CD4-positive, alpha-beta memory T cell (primary cell): ENCODE results near the gene PLEKHG4. TPM values are rescaled to one million over a fixed set of nuclear protein-coding genes. Genes with fewer than 3 reads are reported as not detected.
A peak's percentile ranks its signal among the peaks of the same experiment; 100 is the strongest.

ENCODE experiments used
- CTCF ChIA-PET: fragments of 350-600 bp; sonication (Branson Sonifier 250); formaldehyde crosslinking; loops from one replicate; lab custom pipeline; 2021; ENCODE audit warnings: inconsistent platforms; ENCODE audit not compliant: partially characterized antibody; lab: Charles Lee
- POLR2A ChIA-PET: fragments of 350-600 bp; sonication (Branson Sonifier 250); formaldehyde crosslinking; loops from one replicate; lab custom pipeline; 2021; ENCODE audit not compliant: partially characterized antibody; lab: Charles Lee
- DNase-seq, 5 donors: peaks; one replicate each; pipeline versions ENCODE4 v3.0.0 to v3.0.0-alpha.2; 2020 to 2022; ENCODE audit warnings: mixed read lengths in 1 of 5
- H3K27ac ChIP-seq: one replicate; pipeline ENCODE4 v1.7.0; 2013; ENCODE audit warnings: low read depth, low read length
- H3K27me3 ChIP-seq: 2 replicates; pipeline ENCODE4 v1.7.0; 2013; ENCODE audit warnings: mild to moderate bottlenecking, low read length, moderate library complexity; ENCODE audit not compliant: insufficient read depth
- H3K36me3 ChIP-seq: 2 replicates; pipeline ENCODE4 v1.7.0; 2013; ENCODE audit warnings: mild to moderate bottlenecking, low read length, moderate library complexity; ENCODE audit not compliant: insufficient read depth
- H3K4me1 ChIP-seq: 2 replicates; pipeline ENCODE4 v1.7.0; 2013; ENCODE audit warnings: mild to moderate bottlenecking, low read length, moderate library complexity; ENCODE audit not compliant: insufficient read depth
- H3K4me3 ChIP-seq, 2 donors: one replicate each; pipeline ENCODE4 v1.7.0; 2013; ENCODE audit warnings: low read length in 2 of 2, mild to moderate bottlenecking in 1 of 2
- H3K9me3 ChIP-seq, 2 donors: one replicate each; pipeline ENCODE4 v1.7.0; 2013; ENCODE audit warnings: low read length in 2 of 2, control low read depth in 1 of 2; ENCODE audit not compliant: control insufficient read depth in 1 of 2
- H3K27ac Mint-ChIP-seq, 7 donors: one replicate each; pipeline ENCODE4 v1.8.0; 2020 to 2021; ENCODE audit warnings: mixed read lengths in 7 of 7, mild to moderate bottlenecking in 6 of 7, inconsistent platforms in 3 of 7, moderate library complexity in 3 of 7
- H3K27me3 Mint-ChIP-seq, 2 donors: one replicate each; pipeline ENCODE4 v1.8.0; 2020 to 2021; ENCODE audit warnings: mixed read lengths in 2 of 2
- H3K36me3 Mint-ChIP-seq, 2 donors: one replicate each; pipeline ENCODE4 v1.8.0; 2020 to 2021; ENCODE audit warnings: mixed read lengths in 2 of 2, inconsistent platforms in 1 of 2, mild to moderate bottlenecking in 1 of 2
- H3K4me1 Mint-ChIP-seq, 4 donors: one replicate each; pipeline ENCODE4 v1.8.0; 2020 to 2021; ENCODE audit warnings: mixed read lengths in 4 of 4, mild to moderate bottlenecking in 1 of 4
- H3K4me3 Mint-ChIP-seq, 8 donors: one replicate each; pipeline ENCODE4 v1.8.0; 2020 to 2021; ENCODE audit warnings: mixed read lengths in 8 of 8, mild to moderate bottlenecking in 7 of 8, moderate library complexity in 6 of 8, inconsistent platforms in 3 of 8
- H3K9me3 Mint-ChIP-seq, 8 donors: one replicate each; pipeline ENCODE4 v1.8.0; 2020 to 2021; ENCODE audit warnings: mixed read lengths in 8 of 8, mild to moderate bottlenecking in 5 of 8, inconsistent platforms in 3 of 8, moderate library complexity in 1 of 8
- intact Hi-C: fragments of 100-400 bp; cut with micrococcal nuclease; formaldehyde crosslinking; loops from one replicate; pipeline ENCODE4 v1.15.1; 2023
- polyA plus RNA-seq, 2 donors: library from polyadenylated mRNA; unstranded; fragments of 300-500 nt; fragmentation: Illumina TruSeq; gene quantifications; one replicate each; pipeline ENCODE4 v1.2.3, GENCODE V29; 2021
- total RNA-seq, 2 experiments: library from RNA; stranded (reverse); gene quantifications; one replicate each; pipeline ENCODE4 v1.2.3, GENCODE V29; 2021

Gene PLEKHG4
- total RNA-seq, result 10 to 100 TPM; 17.3 to 24.0 TPM
- 1 to 10 TPM; 4.3 to 4.9 TPM for polyA plus RNA-seq

- DNase-seq, result peak; percentile 74 to 80 (median 78)
- H3K4me3 Mint-ChIP-seq, result peak within 1 kb of the TSS; percentile 81 to 89 (median 84)
- no peaks in the 10 kb centered on the region for H3K27me3 Mint-ChIP-seq
- H3K27me3 ChIP-seq, result no peaks in the 10 kb centered on the region
- H3K9me3 Mint-ChIP-seq, result no peaks in the 10 kb centered on the region
- H3K36me3 Mint-ChIP-seq, result peaks cover 4 to 15% of the 10 kb centered on the region in 2 donors
- H3K36me3 ChIP-seq, result no peaks in the 10 kb centered on the region
- H3K27ac ChIP-seq, result peak within 1 kb of the TSS; percentile 40
- H3K4me1 ChIP-seq, result peaks cover 20% of the 10 kb centered on the region
- peak within 1 kb of the TSS; percentile 52 to 68 for H3K4me3 ChIP-seq
- ChIA-PET POLR2A (interaction anchor here (1.0 to 2.0 kb wide), 5 partner anchors 19 to 97 kb away, joined by 3 to 5 read pairs (median 4); partner anchors contain the start of genes SLC9A5 and TMEM208), CTCF (interaction anchor here (0.8 to 1.4 kb wide), 3 partner anchors 10 to 78 kb away, joined by 3 read pairs; no protein-coding TSS in a partner anchor)
- peak within 1 kb of the TSS; percentile 57 to 92 (median 78) for H3K27ac Mint-ChIP-seq
- H3K9me3 ChIP-seq, result no peaks in the 10 kb centered on the region
- H3K4me1 Mint-ChIP-seq, result peaks cover 3 to 26% (median 15%) of the 10 kb centered on the region in 4 donors
- intact Hi-C loops, result loop anchor here (1.0 to 5.0 kb wide), 4 partner anchors 32 to 186 kb away; partner anchors contain the start of genes FHOD1 and TMEM208
Measured at GRCh38 chr16:67279296-67280089, at the start of gene PLEKHG4. Gene PLEKHG4, plus strand, starts transcription at chr16:67279532. Its CDS starts 513 bp downstream, at chr16:67280045.

DNA sequence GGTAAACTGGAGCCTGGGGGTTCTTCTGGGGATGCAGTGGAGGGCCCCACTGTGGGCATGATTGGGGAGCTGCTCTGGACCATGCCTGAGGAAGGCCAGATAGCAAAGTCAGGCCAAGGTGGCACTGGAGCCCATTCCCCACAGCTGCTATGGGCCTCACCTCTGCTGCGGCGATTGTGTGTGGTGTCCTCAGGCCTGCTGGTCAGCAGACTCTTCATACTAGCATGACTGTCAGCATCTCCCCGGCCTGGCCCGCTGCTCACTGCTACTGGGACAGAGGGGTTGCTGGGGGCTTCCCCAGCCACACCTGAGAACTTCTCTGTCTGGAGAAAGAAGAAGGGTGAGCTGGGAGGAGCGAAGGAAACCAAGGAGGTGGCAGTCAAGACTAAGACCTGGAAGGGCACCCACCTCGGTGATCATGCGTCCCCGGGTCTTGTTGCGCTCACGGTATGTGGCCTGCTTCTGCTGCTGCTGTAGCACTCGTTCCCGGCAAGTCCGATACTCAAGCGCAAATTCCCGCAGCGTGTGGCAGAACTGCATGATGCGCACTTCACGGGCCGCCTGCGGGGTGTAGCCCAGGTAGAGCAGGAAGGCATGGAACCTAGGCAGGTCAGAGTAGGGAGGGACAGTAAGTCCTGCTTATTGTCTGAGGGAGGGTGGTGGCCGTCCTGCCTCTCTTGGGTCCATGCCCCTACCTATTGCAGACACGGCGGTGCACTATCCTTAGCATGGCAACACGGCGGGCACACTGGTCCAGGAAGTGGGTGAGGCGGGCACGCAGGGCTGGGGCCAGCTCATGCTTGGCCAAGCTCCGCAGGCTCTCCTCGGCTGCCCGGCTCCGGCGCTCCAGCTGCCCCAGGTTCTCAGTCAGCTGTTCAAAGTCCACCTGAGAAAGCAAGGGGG lies 49.2 kb upstream of the PLEKHG4 start:
- no peaks in the 10 kb centered on the region for H3K27me3 ChIP-seq
- peaks cover 41% of the 10 kb centered on the region for H3K36me3 ChIP-seq
- POLR2A ChIA-PET, result interaction anchor here (17.2 kb wide), 1 partner anchor 15 kb away, joined by 259 read pairs; the partner anchor contains the start of genes FHOD1 and SLC9A5
- no peaks in the 10 kb centered on the region for H3K27me3 Mint-ChIP-seq
- no peak overlapping the region for H3K4me3 ChIP-seq
- peak overlapping the region in 2 of 7 donors; percentile 60 to 65 for H3K27ac Mint-ChIP-seq
- peaks cover 22 to 33% (median 30%) of the 10 kb centered on the region in 4 donors for H3K4me1 Mint-ChIP-seq
- intact Hi-C loops, result no loop called here
- no peaks in the 10 kb centered on the region for H3K9me3 Mint-ChIP-seq
- no peaks in the 10 kb centered on the region for H3K9me3 ChIP-seq
- no peak overlapping the region for H3K27ac ChIP-seq
- no peak for DNase-seq
- peak overlapping the region in 2 of 8 donors; percentile 25 to 31 for H3K4me3 Mint-ChIP-seq
- CTCF ChIA-PET, result no interaction called here
- H3K4me1 ChIP-seq, result peaks cover 30% of the 10 kb centered on the region
- peaks cover 14 to 48% of the 10 kb centered on the region in 2 donors for H3K36me3 Mint-ChIP-seq

DNA sequence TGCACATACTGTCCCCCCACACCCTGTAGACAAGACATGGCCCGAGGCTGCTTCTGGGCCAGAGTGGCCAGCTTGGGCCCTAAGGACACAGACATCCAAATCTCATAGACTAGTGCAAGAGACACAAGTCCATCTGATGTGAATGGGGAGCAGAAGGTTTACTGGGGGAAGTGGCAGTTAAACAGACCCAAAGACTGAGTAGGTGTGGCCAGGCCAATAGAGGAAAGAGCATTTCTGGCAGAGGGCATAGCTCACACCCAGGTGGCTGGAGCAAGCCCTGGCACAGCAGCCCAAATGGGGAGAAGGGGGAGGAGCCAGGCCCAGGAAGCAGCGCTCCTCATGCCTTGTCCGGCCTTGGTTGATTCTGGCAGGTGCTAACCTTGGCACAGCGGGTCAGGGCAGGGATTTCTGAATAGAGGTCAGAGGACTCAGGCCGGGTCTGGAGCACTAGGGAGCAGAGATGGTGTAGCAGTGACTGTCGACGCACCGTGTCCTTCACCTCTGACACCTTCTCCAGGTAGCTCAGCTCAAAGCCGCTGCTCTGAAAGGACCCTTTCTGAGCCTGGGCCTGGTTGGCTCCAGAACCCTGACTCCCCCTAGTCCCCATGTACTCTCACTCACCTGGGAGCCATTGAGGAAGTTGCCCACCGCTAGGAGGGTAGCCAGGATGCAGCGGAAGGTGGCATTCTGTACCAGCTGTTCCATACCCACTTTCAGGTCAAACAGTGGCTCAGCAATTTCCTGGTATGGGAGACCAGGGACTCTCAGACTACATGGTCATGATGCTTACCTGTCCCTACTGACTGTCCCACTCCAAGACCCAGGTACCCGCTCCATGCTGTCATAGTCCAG lies 48.3 kb upstream of the PLEKHG4 start:
- Mint-ChIP-seq H3K4me1 (peaks cover 15 to 31% (median 23%) of the 10 kb centered on the region in 4 donors), H3K27ac (peak overlapping the region in 2 of 7 donors; percentile 56 to 61), H3K36me3 (peaks cover 16 to 50% of the 10 kb centered on the region in 2 donors), H3K9me3 (no peaks in the 10 kb centered on the region), H3K27me3 (no peaks in the 10 kb centered on the region), H3K4me3 (peak overlapping the region in 2 of 8 donors; percentile 12 to 33)
- ChIA-PET POLR2A (interaction anchor here (0.9 to 17.2 kb wide), 4 partner anchors 15 to 72 kb away, joined by 3 to 259 read pairs (median 4); partner anchors contain the start of genes FHOD1 and SLC9A5), CTCF (interaction anchor here (1.1 kb wide), 1 partner anchor 46 kb away, joined by 3 read pairs; no protein-coding TSS in a partner anchor)
- peaks cover 41% of the 10 kb centered on the region for H3K36me3 ChIP-seq
- H3K27me3 ChIP-seq, result no peaks in the 10 kb centered on the region
- H3K27ac ChIP-seq, result no peak overlapping the region
- intact Hi-C loops, result no loop called here
- no peak for DNase-seq
- H3K9me3 ChIP-seq, result no peaks in the 10 kb centered on the region
- H3K4me1 ChIP-seq, result peaks cover 30% of the 10 kb centered on the region
- no peak overlapping the region for H3K4me3 ChIP-seq

GRCh38 chr16:67233596-67233995 lies 45.7 kb upstream of the PLEKHG4 start:
- Histone ChIP-seq H3K4me3 (no peak overlapping the region), H3K4me1 (peaks cover 13% of the 10 kb centered on the region), H3K27me3 (no peaks in the 10 kb centered on the region), H3K27ac (no peak overlapping the region), H3K9me3 (no peaks in the 10 kb centered on the region), H3K36me3 (peaks cover 49% of the 10 kb centered on the region)
- H3K27ac Mint-ChIP-seq, result no peak overlapping the region
- POLR2A ChIA-PET, result interaction anchor here (17.2 kb wide), 1 partner anchor 12 kb away, joined by 259 read pairs; the partner anchor contains the start of genes FHOD1 and SLC9A5
- intact Hi-C loops, result no loop called here
- CTCF ChIA-PET, result interaction anchor here (0.7 kb wide), 1 partner anchor 79 kb away, joined by 3 read pairs; no protein-coding TSS in a partner anchor
- H3K4me3 Mint-ChIP-seq, result no peak overlapping the region
- H3K36me3 Mint-ChIP-seq, result peaks cover 28 to 58% of the 10 kb centered on the region in 2 donors
- peaks cover 8 to 24% (median 9%) of the 10 kb centered on the region in 4 donors for H3K4me1 Mint-ChIP-seq
- no peak for DNase-seq
- no peaks in the 10 kb centered on the region for H3K27me3 Mint-ChIP-seq
- no peaks in the 10 kb centered on the region for H3K9me3 Mint-ChIP-seq

DNA sequence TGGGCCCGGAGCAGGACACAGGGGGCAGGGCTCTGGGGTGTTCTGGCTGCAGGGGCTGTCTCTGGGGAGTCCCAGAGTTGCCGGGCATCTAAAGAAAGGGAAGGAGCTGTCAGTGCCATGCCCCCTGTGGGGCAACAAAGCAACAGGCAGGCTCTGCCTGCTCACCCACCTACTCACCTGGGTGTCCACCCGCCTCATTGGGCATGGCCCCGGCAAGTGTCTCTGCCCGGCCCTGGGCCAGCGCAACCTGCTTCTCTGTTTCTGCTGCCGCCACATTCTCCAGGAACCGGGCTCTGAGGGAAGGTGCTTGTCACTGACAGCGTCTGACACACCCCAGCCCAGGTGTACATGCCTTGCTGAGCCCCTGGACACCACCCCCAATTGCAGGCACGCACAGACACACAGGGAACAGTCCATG lies 45.1 kb upstream of the PLEKHG4 start:
- no peak overlapping the region for H3K4me3 ChIP-seq
- Mint-ChIP-seq H3K4me1 (peaks cover 8 to 26% (median 9%) of the 10 kb centered on the region in 4 donors), H3K9me3 (no peaks in the 10 kb centered on the region), H3K4me3 (no peak overlapping the region), H3K36me3 (peaks cover 29 to 58% of the 10 kb centered on the region in 2 donors), H3K27me3 (no peaks in the 10 kb centered on the region), H3K27ac (peak overlapping the region in 5 of 7 donors; percentile 43 to 74 (median 57))
- H3K27ac ChIP-seq, result no peak overlapping the region
- peaks cover 49% of the 10 kb centered on the region for H3K36me3 ChIP-seq
- H3K27me3 ChIP-seq, result no peaks in the 10 kb centered on the region
- POLR2A ChIA-PET, result interaction anchor here (17.2 kb wide), 1 partner anchor 11 kb away, joined by 259 read pairs; the partner anchor contains the start of genes FHOD1 and SLC9A5
- no peak for DNase-seq
- H3K4me1 ChIP-seq, result peaks cover 13% of the 10 kb centered on the region
- CTCF ChIA-PET, result no interaction called here
- intact Hi-C loops, result no loop called here
- no peaks in the 10 kb centered on the region for H3K9me3 ChIP-seq
